Stimulated activated CD8-positive, alpha-beta memory T cell treated with anti-CD3 and anti-CD28 coated beads, Interleukin-2, amount 100 ng/mL, for 48 hours (primary cell): Measurements from ENCODE around the gene BLOC1S4.
"Not testable (repeated sequence)": the region's sequence is repeated elsewhere in the genome, so short reads cannot be mapped to it uniquely, and the experiment has no call there.

Experiments
- DNase-seq, 2 donors: peaks; one replicate each; pipeline ENCODE4 v3.0.0-alpha.2; 2020; ENCODE audit warnings: low read depth in 2 of 2

The BLOC1S4 gene, protein sequence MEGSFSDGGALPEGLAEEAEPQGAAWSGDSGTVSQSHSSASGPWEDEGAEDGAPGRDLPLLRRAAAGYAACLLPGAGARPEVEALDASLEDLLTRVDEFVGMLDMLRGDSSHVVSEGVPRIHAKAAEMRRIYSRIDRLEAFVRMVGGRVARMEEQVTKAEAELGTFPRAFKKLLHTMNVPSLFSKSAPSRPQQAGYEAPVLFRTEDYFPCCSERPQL

DNA sequence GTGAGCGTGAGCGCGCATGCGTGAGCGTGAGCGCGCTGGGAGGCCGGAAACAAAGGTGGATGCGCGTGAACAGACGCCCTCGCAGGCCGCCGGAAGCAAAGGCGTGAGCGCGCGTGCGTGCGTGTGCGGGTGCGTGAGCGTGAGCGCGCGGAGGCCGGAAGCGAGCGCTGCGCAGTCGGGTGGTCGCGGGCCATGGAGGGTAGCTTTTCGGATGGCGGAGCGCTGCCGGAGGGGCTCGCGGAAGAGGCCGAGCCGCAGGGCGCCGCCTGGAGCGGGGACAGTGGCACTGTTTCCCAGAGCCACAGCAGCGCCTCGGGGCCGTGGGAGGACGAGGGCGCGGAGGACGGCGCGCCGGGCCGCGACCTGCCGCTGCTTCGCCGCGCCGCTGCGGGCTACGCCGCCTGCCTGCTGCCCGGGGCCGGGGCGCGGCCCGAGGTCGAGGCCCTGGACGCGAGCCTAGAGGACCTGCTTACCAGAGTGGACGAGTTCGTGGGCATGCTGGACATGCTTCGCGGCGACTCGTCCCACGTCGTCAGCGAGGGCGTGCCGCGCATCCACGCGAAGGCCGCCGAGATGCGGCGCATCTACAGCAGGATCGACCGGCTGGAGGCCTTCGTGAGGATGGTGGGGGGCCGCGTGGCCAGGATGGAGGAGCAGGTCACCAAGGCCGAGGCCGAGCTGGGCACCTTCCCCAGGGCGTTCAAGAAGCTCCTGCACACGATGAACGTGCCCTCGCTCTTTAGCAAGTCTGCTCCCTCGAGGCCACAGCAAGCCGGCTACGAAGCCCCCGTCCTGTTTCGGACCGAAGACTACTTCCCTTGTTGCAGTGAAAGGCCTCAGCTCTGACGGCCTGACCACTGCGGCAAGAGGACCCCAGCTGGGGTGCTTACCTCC lies at the start of gene BLOC1S4:
Gene BLOC1S4, plus strand, starts transcription at position 157 of the 894 bp plus-strand sequence. Its CDS starts 36 bp downstream, at position 193.
- peak; percentile 80 to 84 for DNase-seq

DNA sequence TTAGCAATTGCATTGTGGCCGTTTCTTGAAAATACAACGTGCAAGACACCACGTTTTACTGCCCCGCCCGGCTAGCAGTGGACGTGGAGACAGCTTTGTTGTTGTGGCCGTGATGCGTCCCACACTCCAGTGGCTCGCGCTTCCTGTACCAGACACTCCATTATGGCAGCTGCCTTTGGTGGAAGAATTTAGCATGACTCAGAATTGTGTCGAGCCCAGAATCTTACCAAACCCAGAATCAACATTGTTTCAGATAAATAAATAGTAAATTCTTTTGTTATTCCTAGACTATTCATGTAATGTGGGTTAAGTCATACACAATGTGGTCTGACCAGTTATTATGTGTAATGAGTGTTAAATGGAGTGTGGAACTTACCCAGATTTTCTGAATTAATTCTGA lies 47.6 kb upstream of the BLOC1S4 start:
- DNase-seq: no peak

DNA sequence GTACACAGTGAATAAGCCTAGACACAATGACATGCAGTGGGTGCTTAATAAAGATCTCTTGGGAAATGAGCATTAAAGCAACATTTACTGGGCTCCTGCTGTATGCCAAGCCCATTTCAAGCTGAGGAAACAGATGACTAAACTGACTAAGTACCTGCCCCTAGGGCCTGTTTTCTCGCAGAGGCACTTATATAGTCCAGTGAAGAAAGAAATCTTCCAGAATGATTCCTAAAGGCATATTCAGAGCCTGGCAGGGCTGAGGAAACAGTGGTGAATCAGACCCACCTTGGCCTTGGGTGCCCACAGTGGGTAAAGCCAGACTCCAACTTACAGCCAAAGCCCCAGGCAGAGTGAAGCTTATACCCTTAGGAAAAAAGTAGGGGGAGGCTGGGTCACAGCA lies 44.3 kb upstream of the BLOC1S4 start:
- no peak for DNase-seq

DNA sequence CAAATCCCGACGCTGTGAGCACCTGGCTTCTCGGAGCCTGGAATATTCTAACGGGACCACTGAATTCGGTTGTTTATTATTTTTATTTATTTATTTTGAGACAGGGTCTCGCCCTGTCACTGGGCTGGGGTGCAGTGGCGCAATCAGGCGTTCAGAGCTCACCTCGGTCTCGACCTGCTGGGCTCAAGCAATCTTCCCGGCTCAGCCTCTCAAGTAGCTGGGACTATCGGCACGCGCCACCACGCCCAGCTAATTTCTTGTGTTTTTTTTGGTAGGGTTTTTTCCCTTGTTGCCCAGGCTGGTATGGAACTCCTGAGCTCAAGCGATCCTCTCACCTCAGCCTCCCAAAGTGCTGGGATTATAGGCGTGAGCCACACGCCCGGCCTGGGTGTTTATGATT lies 43.8 kb upstream of the BLOC1S4 start:
- DNase-seq: no peak

DNA sequence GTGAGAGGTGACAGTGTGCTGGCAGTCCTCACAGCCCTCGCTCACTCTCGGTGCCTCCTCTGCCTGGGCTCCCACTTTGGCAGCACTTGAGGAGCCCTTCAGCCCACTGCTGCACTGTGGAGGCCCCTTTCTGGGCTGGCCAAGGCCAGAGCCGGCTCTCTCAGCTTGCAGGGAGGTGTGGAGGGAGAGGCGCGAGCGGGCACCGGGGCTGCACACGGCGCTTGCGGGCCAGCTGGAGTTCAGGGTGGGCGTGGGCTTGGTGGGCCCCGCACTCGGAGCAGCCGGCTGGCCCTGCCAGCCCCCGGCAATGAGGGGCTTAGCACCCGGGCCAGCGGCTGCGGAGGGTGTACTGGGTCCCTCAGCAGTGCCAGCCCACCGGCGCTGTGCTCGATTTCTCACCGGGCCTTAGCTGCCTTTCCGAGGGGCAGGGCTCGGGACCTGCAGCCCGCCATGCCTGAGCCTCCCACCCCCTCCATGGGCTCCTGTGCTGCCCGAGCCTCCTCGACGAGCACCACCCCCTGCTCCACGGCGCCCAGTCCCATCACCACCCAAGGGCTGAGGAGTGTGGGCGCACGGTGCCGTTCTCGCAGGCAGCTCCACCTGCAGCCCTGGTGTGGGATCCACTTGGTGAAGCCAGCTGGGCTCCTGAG lies 43.3 kb upstream of the BLOC1S4 start:
- not testable (repeated sequence) for DNase-seq

DNA sequence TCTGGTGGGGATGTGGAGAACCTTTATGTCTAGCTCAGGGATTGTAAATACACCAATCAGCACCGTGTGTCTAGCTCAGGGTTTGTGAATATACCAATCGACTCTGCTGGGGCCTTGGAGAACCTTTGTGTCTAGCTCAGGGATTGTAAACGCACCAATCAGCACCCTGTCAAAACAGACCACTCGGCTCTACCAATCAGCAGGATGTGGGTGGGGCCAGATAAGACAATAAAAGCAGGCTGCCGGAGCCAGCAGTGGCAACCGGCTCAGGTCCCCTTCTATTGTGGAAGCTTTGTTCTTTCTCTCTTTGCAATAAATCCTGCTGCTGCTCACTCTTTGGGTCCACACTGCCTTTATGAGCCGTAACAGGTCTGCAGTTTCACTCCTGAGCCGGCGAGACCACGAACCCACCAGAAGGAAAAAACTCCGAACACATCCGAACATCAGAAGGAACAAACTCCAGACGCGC lies 42.7 kb upstream of the BLOC1S4 start:
- DNase-seq: not testable (repeated sequence)

DNA sequence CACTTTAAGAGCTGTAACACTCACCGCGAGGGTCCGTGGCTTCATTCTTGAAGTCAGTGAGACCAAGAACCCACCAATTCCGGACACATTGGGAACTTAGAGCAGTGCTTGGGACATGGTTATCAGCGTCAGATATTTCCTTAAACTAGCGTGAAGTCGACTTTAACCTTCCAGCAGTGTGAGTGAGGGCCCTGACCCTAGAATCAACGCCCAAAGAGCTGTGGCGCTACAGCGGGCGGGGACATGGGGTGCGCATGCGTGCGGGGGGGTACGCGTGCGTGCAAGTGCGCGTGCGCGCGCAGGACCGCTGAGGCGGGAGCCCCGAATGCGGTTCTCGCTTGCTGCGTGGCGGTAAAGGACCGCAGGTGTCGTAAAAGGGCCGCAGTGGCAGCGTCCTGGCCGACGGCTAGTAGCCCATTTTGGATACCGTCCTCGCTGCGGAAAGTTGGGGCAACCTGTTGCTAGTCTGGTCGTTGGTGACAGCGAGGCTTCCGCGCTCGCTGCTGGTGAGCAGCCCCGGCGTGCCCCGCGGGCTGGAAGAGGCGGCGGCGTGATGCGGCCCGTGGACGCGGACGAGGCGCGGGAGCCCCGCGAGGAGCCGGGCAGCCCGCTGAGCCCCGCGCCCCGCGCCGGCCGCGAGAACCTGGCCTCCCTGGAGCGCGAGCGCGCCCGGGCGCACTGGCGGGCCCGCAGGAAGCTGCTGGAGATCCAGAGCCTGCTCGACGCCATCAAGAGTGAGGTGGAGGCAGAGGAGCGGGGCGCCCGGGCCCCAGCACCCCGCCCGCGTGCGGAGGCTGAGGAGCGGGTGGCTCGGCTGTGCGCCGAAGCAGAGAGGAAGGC lies 42.1 kb upstream of the BLOC1S4 start:
- DNase-seq: peak; percentile 89 to 92

DNA sequence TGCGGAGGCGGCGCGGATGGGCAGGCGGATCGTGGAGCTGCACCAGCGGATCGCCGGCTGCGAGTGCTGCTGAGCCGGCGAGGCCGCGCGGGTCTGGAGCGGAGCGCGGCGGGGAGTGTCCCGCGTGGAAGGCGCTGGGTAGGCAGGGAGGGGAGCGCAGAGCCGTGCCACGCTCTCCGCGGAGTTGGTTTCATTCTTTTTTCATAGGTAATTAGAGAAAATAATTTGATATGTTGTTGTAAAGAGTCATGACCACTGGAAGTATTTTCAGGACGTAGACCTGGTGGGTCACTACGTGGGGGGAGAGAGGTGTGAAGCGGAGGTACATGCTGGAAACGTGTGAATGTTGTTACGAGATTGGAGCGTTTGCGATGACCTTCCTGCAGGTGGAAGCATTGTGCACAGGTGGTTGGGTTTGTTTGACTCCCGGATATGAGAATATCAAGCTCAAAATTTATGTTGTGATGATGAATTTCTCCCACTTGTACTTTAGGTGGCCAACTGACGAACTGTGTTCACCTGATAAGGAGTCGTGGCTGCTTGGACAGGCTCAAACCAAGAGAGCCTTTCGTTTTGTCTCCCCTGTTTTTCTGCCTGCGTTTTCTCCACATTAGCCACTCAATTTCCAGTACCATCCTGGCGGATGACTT lies 41.3 kb upstream of the BLOC1S4 start:
- no peak for DNase-seq

DNA sequence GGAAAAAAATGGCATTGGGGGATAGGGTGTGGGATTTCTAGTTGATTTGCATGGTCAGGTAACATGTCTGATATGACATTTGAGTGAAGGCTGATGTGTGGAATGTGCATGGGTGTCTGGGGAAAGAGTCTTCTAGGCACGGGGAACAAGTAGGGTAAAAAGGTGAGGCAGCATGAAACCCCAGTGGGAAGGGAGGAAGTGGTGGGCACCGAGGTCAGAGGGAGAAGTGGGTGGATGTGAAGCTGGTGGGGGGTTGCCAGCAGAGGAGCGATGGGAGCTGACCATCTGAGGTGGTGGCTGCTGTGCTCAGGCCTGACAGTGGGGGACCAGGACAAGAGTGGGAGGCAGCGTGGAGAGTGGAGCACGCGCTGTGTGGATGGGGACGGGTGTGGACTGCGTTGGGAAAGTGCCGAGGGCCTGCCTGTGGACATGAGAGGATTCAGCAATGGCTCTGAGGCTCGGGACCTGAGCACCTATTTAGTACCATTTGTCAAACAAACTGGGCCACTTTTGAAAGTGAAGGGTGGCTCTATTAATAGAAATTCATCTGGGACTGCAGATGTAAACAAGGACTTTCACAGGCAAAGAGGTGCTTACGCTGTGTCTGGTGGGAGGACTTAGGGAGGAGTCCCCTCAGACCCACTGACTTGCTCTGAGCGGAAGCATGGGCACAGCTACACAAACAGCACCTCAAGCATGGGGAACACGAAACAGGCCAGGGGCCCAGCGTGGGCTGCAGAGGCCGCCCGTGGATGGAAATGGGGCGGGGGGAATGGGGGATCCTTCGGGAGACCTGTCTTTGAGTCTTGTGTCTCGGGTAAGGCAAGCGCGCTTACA lies 39.0 kb upstream of the BLOC1S4 start:
- DNase-seq: no peak

DNA sequence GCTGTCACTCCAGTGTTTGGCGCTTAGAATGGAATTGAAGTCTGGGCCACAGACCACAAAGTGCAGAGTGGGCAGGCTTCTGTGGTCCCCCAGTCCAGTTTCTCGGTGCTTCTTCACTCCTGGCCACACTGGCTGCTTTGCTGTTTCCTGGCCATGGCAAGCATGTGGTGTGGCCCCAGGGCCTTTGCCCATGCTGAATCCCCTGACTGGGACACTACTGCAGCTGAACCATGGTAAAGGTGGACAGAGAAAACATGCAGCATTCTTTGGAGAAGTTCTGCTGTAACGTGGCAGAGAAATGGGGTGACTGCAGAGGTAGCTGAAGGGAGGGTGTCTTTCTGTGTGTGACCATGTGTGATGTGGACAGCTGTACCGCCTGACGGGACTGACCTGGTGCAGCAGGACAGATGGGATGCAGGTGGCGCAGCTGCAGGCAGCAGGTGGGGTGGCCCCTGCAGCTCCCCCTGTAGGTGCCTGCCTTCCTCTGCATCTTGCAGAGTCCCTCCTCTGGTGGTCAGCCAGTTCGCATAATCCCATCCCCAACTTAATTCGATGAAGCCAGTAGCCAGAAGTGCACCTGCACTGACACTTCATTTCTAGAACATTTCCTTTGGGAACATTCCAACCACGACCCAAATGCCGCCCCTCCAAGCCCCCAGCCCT lies 35.5 kb upstream of the BLOC1S4 start:
- DNase-seq: no peak

DNA sequence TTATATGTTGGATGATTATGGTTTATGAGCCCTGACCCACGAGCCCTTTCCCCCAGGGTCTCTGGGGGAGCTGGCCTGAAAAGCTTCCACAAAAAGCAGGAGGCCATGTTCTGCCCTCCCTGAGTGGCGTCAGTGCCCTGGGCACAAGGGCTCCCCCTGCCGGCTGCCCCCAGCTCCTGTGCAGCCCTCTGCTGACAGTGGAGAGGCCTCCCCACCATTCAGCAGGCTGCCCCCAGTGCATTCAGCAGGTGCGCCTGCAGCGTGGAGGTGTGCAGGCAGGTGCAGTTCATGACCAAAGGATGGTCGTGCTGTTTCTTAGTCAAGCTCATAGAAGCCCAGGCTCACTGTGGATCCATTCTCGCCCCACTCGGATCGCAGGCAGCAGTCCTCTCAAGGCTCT lies 34.8 kb upstream of the BLOC1S4 start:
- no peak for DNase-seq

DNA sequence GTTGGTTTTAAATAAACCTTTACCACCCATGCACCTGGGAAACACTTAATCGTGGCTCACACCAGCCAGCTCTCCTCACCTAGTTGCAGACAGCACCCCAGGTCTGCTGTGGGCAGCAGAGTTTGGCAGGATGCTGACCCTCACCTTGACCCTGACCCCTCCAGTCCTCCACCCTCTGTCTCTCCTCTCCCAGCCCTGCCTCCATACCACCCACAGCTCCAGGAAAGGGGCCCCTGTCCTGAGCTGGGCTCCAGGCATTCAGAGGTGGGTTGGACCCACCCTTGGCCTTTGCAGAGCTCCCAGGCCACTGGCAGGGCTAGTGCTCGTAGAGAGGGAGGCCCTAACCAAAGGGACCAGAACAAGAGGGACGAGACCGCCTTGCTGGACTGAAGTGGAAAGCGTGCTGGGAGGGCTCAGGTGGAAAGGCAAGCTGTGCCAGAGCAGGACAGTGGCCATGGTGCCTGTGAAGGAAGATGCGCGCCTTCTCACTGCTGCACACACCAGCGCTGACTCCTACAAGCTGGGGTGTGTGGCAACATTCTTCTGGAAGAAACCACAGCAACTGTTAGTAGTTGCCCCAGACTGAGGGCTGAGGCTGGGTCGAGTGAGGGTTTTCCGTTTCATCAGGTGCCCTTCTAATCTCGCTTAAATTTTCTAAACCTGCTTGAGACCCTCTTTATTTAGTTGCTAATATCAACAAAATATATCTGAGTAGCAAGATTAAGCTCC lies 32.9 kb upstream of the BLOC1S4 start:
- DNase-seq: no peak

DNA sequence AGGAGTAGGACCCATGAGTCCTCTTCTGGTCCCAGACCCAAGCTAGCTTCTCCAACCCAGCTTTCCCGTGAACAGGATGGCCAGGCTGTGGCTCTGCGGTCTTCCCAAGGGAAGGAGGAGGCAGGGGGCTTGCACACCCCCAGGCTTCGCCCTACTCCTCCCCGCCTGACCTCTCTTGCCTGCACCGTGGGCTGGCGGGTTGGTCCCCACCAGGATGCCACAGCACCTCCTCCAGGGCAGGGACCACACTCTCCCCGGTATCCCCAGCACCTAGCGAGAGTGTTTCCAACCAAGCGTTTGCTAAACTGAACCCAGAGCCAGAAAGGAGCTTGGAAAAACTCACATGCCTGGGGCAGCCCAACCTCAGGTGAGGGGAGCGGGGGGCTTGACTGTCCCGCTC lies 31.3 kb upstream of the BLOC1S4 start:
- no peak for DNase-seq

DNA sequence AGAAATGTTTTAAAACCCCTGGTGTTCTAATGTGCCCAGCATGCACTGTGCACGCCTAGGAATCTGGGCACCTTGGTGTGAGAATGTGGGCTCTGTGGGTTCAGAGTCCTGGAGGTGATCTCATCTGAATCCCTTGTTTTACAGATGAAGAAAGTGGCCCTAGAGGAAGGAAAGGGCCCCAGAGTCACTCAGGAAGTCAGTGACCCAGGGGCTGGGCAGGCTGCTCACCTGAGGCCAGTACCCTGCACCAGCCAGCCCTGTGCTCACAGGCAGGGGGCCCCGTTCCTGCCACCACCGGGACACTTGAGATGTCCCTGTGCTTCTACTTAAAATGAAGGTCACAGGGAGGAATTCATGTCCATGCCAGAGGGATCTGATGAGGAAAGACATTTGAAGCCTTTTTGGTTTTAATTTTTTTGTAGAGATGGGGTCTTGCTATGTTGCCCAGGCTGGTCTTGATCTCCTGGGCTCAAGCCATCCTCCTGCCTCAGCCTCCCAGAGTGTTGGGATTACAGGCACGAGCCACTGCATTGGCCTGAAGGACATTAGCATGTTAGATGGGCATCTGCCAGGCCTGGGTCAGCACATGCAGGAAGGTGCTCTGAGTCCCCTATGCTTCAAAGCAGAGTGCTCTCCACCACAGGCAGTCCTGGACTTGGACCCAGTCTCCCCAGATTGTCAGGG lies 29.7 kb upstream of the BLOC1S4 start:
- DNase-seq: no peak

DNA sequence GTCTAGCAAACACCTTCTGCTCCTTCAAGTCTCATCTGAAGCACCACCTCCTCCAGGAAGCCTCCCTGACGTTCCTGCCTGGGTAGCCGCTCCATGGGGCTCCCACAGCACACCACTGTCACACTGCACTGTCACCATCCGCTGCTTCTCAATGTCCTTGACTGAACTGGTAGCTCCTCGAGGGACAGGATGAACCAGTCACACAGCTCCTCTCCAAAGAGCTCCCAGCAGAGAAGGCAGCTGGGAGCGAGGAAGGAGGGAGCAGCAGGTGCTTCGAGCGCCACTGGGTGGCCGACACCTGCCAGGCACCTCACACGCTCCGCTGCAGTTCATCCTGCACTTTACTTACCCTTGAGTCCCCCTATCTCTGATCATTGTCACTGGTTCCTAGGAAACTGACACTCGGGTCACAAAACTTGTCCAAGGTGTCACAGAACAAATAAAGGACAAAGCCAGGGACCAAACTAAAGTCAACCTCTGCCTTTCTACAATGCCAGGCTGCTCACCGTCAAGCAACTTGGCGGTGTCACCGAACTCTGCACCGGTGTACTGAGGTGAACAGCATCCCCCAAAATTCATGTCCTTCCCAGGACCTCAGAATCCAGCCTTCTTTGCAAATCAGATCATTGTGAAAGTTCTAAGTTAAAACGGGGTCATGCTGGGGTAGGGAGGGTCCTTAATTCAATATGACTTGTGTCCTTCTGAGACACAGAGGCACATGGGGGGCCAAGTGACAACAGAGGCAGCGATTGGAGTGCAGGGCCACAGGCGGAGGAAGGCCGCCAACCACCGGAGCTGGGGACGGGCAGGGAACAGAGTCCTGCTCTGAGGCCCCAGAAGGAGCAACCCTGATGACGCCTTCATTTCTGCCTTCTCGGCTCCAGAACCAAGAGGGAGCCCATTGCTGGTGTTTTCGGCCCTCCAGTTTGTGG lies 27.8 kb upstream of the BLOC1S4 start:
- no peak for DNase-seq

DNA sequence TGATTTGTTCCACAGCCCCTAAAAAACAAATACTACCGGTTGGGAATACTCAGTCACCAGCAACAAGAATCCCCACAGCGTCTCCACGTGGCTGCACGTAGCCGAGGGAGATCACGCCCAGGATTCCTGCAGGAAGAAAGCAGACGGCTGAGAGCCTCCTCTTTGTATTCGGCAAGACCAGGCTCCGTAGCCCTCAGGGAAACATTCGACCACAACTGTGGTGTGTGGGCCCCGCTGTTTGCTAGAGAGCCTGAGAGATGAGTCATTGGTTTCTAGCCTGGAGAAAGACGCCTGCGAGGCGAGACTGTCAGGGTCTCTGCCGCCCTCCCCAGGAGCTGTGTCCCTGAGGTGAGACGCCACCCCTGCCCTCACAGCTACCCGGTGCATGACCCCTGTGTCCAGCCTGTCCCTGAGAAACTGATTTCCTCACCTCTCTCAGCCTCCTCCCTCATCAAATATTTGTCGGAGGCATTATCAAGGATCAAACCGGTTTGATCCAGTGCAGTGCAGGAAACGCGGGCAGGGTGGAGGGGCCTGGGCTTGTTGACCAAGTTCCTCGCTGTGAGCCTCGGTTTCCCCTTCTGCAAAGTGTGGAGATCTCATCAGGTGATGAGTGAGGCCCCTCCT lies 27.0 kb upstream of the BLOC1S4 start:
- peak; percentile 65 to 69 for DNase-seq

DNA sequence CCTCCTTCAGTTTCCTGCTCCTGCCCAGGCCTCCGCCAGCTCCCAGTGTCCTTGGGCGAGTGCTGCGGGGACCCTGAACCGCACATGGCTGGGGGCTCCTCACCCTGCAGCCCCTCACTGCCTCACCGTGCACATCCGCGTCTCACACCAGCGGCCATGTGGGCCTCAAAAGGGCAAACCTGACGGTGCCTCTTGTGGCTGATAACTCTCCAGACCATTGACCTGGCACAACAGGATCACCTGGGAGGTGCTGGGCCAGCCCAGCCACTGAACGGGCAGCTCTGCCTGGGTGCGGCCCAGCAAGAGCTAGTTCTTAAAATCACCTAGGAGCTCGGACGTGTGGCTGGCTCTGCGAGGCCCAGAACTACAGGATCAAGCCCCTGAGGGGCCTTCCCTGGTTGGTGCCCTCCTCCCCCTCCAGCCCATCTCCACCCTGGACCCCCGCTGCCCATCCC lies 26.4 kb upstream of the BLOC1S4 start:
- no peak for DNase-seq
